Breast epithelium (tissue), 4 donors: ENCODE results near the gene C16orf89. TPM values are rescaled to one million over a fixed set of nuclear protein-coding genes. Genes with fewer than 3 reads are reported as not detected.

Experiments used
- DNase-seq, 2 donors: peaks; one replicate each; pipeline ENCODE4 v3.0.0-alpha.2; 2019; ENCODE audit warnings: low spot score in 2 of 2
- H3K27ac ChIP-seq, 2 donors: fragments of 200-600 bp; sonication (generic) in 1 of 2; one replicate each; pipeline ENCODE4 v1.5.1; 2016 to 2019; ENCODE audit warnings: mild to moderate bottlenecking in 1 of 2
- H3K27me3 ChIP-seq, 2 donors: fragments of 200-600 bp; sonication (generic) in 1 of 2; one replicate each; pipeline versions ENCODE4 v1.5.1 to v1.6.0; 2017 to 2019; ENCODE audit warnings: control low read depth in 1 of 2, mild to moderate bottlenecking in 1 of 2
- H3K36me3 ChIP-seq: fragments of 200-600 bp; one replicate; pipeline ENCODE4 v1.5.1; 2019
- H3K4me1 ChIP-seq, 2 donors: fragments of 200-600 bp; sonication (generic); one replicate each; pipeline ENCODE4 v1.5.1; 2016 to 2019; ENCODE audit warnings: control low read depth in 1 of 2
- H3K4me3 ChIP-seq, 3 donors: fragments of 200-600 bp; sonication (generic); 1 replicate in 2 of 3; 2 replicates in 1 of 3; pipeline ENCODE4 v1.5.1; 2016 to 2019; ENCODE audit warnings: mild to moderate bottlenecking in 3 of 3, moderate library complexity in 2 of 3
- H3K9me3 ChIP-seq, 2 donors: fragments of 200-600 bp; sonication (generic) in 1 of 2; one replicate each; pipeline ENCODE4 v1.5.1; 2016 to 2019; ENCODE audit warnings: control low read depth in 1 of 2
- CTCF ChIP-seq, 3 donors: fragments of 450-650 bp; IDR thresholded peaks; one replicate each; pipeline ENCODE4 v1.5.1; 2016 to 2017; ENCODE audit warnings: antibody characterized with exemption in 3 of 3, mild to moderate bottlenecking in 3 of 3, moderate library complexity in 3 of 3
- POLR2A ChIP-seq: fragments of 450-650 bp; IDR thresholded peaks from one replicate; pipeline ENCODE4 v1.6.1; 2016; ENCODE audit warnings: antibody characterized with exemption, mild to moderate bottlenecking, moderate library complexity
- POLR2AphosphoS5 ChIP-seq, 3 donors: sonication (generic); formaldehyde crosslinking; IDR thresholded peaks; one replicate each; pipeline ENCODE4 v1.6.1; 2017; ENCODE audit warnings: antibody characterized with exemption in 3 of 3
- intact Hi-C: fragments of 100-400 bp; cut with DNase I; formaldehyde crosslinking; loops from one replicate; pipeline ENCODE4 v1.15.1; 2023; ENCODE audit warnings: low total_unique reads
- total RNA-seq, 3 donors: library from RNA; depleted of rRNA; stranded (reverse); fragments of >200 nt; gene quantifications; one replicate each; pipeline ENCODE4 v1.1.0, GENCODE V29; 2016

Gene C16orf89
- total RNA-seq, 3 donors from 2014 or later: 5.1 to 10.2 (median 6.4) TPM

GRCh38 chr16:5065326-5065725 lies 430 bp downstream of the C16orf89 start:
- H3K27ac ChIP-seq: peak overlapping the region in 1 of 2 donors; percentile 69
- H3K27me3 ChIP-seq: no peaks in the 10 kb centered on the region
- H3K4me3 ChIP-seq: peak overlapping the region in 2 of 3 donors; percentile 6 to 15
- TF ChIP-seq POLR2AphosphoS5 (IDR thresholded peaks at IDR 0.05) (no peak), POLR2A (no peak), CTCF (IDR thresholded peaks at IDR 0.05) (no peak)
- DNase-seq: no peak
- no peaks in the 10 kb centered on the region for H3K4me1 ChIP-seq
- intact Hi-C loops: no loop called here
- no peaks in the 10 kb centered on the region for H3K36me3 ChIP-seq
- no peaks in the 10 kb centered on the region for H3K9me3 ChIP-seq

DNA sequence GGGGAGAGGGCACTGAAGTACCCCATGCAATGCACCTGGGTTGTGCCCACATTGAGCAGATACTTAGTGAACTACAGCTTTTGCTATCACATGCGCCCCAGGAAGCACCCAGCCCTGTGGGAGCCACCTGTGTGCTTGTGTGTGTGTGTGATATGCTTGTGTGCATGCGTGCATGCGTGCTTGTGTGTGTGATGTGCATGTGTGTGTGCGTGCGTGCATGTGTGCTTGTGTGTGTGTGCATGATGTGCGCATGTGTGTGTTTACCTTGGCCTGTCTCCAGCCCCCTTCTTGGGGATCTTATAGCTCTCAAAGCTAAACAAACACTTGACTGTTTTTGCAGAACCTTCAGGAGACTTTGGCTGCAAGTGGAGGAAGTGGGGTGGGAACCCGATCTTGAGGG lies 841 bp downstream of the C16orf89 start:
- no peak overlapping the region for H3K27ac ChIP-seq
- no peaks in the 10 kb centered on the region for H3K36me3 ChIP-seq
- H3K9me3 ChIP-seq: no peaks in the 10 kb centered on the region
- DNase-seq: no peak
- no peaks in the 10 kb centered on the region for H3K4me1 ChIP-seq
- TF ChIP-seq POLR2AphosphoS5 (IDR thresholded peaks at IDR 0.05) (no peak), POLR2A (no peak), CTCF (IDR thresholded peaks at IDR 0.05) (no peak)
- intact Hi-C loops: no loop called here
- H3K4me3 ChIP-seq: peak overlapping the region in 1 of 3 donors; percentile 6
- no peaks in the 10 kb centered on the region for H3K27me3 ChIP-seq

DNA sequence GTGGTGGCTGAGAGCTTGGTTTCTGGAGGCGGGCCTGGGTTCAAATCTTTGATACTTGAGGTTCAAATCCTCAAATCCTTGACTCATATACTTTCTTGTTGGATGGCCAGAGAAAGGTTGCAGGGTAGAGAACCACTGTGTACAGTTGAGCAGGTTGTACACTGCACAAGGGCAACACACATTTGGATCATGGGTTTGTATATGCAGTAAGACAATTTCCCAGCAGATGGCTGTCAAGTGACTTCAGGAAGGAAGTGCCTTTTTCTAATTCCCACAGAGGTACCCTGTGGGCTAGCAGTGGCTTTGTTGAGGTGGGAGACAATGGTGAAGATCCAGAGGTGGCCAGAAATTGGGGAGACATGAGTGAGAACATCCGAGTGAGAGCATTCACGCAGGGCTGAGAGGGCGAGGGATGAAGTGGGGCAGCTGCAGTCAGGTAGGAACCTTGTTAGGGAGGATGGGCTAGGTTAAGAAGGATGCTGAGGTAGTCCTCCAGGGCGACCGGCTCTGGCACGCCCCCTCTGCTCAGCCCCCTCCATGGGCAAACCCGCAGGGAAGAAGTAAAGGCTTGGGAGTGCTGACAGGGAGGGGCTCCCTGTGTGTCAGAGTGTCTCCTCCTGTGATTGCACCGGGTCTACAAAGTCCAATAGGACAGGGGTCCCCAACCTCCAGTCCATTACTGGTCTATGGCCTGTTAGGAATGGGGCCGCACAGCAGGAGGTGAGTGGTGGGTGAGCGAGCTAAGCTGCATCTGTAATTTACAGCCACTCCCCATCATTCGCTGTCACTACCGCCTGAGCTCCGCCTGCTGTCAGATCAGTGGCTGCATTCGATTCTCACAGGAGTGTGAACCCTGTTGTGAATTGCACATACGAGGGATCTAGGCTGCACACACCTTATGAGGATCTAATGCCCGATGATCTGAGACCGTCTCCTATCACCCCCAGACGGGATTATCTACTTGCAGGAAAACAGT lies 2.7 kb downstream of the C16orf89 start:
- Histone ChIP-seq H3K36me3 (no peaks in the 10 kb centered on the region), H3K9me3 (no peaks in the 10 kb centered on the region), H3K4me3 (no peak overlapping the region), H3K4me1 (no peaks in the 10 kb centered on the region), H3K27ac (no peak overlapping the region), H3K27me3 (no peaks in the 10 kb centered on the region)
- intact Hi-C loops: no loop called here
- TF ChIP-seq CTCF (IDR thresholded peaks at IDR 0.05): no peak
- TF ChIP-seq POLR2AphosphoS5 (IDR thresholded peaks at IDR 0.05): no peak
- TF ChIP-seq POLR2A: no peak
- no peak for DNase-seq

DNA sequence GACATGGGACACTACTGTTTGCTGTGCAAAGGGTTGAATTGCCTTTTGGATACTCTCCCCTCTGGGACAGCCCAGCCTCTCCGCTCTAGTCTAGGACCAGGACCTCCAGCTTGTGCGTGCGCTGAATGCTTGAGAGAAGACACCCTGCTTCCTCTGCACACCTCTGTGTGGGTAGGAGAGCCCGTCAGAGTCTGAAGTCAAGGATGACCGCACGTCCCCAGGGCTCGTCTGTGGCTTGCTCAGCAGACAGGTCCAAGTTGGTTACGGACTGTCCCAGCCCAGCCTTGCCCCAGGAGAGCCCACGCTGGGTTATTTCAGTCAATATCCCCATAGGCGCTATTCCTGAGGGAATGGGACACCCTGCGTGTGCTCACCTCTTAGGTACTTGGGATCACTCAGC lies 3.7 kb downstream of the C16orf89 start:
- Histone ChIP-seq H3K4me3 (no peak overlapping the region), H3K27me3 (no peaks in the 10 kb centered on the region), H3K4me1 (no peaks in the 10 kb centered on the region), H3K9me3 (no peaks in the 10 kb centered on the region), H3K27ac (no peak overlapping the region), H3K36me3 (no peaks in the 10 kb centered on the region)
- intact Hi-C loops: no loop called here
- TF ChIP-seq POLR2A (no peak), POLR2AphosphoS5 (IDR thresholded peaks at IDR 0.05) (no peak), CTCF (IDR thresholded peaks at IDR 0.05) (no peak)
- no peak for DNase-seq

DNA sequence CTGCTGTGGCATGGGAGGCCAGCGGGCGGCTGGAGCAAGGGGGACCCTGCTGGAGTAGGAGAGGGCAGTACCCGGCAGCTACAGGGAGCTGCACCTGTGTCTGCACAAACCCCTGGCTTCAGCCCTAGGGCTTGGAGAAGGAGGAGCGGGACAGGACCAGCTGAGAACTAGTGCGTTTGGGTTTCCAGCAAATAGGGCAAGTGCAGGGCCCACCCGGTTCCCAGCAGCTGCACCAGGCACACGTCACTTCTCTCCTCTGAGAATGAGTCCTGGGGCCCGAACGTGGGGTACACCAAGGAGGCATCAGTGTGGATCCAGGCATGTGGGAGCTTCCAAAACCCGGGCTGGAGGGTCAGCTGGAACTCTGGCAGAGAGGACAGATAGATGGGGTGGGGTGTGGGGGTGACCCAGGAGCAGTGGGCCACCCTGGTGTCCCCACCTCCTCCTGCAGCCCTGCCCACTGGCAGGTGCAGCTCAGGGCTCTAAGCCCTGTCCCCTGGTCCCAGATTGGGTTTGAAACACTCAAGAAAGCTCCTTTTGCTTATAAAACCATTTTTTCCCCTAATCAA lies 5.6 kb downstream of the C16orf89 start:
- intact Hi-C loops: no loop called here
- no peak overlapping the region for H3K27ac ChIP-seq
- no peak overlapping the region for H3K4me3 ChIP-seq
- no peak for DNase-seq
- H3K36me3 ChIP-seq: no peaks in the 10 kb centered on the region
- no peaks in the 10 kb centered on the region for H3K4me1 ChIP-seq
- TF ChIP-seq POLR2A (no peak), POLR2AphosphoS5 (IDR thresholded peaks at IDR 0.05) (no peak), CTCF (IDR thresholded peaks at IDR 0.05) (no peak)
- no peaks in the 10 kb centered on the region for H3K9me3 ChIP-seq
- H3K27me3 ChIP-seq: no peaks in the 10 kb centered on the region
